ENCODE results near the gene MRPS27.

DNA sequence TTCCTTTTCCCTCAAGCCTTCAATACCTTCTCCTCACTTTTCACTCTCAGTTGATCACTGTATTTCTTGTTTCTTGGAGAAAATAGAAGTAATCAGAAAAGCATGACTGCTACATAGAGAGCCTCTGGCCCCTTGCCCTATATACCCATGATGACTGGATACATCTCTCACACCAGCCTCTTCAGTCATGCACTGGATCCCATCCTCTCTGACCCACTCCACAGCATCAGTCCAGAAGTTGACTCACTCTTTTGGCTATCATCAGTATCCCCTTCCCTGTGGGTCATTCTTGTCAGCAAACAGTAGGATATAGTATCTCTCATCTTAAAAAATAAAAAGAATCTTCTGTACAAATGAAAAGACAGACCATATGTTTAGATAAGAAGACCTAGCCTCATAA, 33.0 kb upstream of the MRPS27 start:
- TF ChIP-seq CTCF (IDR thresholded peaks at IDR 0.05; ENCODE audit: insufficient read depth, low read length) (no peak), SPI1 (IDR thresholded peaks at IDR 0.05; ENCODE audit: borderline replicate concordance, low read depth) (no peak), POLR2AphosphoS5 (IDR thresholded peaks at IDR 0.05; ENCODE audit: low read depth) (no peak), GABPA (IDR thresholded peaks at IDR 0.05; ENCODE audit: low read depth) (no peak)
- TF ChIP-seq, protein P1, sequence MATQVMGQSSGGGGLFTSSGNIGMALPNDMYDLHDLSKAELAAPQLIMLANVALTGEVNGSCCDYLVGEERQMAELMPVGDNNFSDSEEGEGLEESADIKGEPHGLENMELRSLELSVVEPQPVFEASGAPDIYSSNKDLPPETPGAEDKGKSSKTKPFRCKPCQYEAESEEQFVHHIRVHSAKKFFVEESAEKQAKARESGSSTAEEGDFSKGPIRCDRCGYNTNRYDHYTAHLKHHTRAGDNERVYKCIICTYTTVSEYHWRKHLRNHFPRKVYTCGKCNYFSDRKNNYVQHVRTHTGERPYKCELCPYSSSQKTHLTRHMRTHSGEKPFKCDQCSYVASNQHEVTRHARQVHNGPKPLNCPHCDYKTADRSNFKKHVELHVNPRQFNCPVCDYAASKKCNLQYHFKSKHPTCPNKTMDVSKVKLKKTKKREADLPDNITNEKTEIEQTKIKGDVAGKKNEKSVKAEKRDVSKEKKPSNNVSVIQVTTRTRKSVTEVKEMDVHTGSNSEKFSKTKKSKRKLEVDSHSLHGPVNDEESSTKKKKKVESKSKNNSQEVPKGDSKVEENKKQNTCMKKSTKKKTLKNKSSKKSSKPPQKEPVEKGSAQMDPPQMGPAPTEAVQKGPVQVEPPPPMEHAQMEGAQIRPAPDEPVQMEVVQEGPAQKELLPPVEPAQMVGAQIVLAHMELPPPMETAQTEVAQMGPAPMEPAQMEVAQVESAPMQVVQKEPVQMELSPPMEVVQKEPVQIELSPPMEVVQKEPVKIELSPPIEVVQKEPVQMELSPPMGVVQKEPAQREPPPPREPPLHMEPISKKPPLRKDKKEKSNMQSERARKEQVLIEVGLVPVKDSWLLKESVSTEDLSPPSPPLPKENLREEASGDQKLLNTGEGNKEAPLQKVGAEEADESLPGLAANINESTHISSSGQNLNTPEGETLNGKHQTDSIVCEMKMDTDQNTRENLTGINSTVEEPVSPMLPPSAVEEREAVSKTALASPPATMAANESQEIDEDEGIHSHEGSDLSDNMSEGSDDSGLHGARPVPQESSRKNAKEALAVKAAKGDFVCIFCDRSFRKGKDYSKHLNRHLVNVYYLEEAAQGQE (IDR thresholded peaks at IDR 0.05; ENCODE audit: insufficient replicate concordance, low read depth), result no peak
